Omental fat pad (tissue), 4 donors: ENCODE data around the gene PKD2. TPM values are rescaled to one million over a fixed set of nuclear protein-coding genes. Genes with fewer than 3 reads are reported as not detected.

ENCODE experiments used
- ATAC-seq: fragments of 150-250 bp; one replicate; pipeline ENCODE4 v1.9.1; 2016; ENCODE audit warnings: mild to moderate bottlenecking, moderate library complexity; ENCODE audit not compliant: low FRiP score
- DNase-seq: peaks from one replicate; pipeline ENCODE4 v3.0.0-alpha.2; 2019; ENCODE audit warnings: low spot score
- total RNA-seq, 4 donors: library from RNA; depleted of rRNA; stranded (reverse); fragments of >200 nt; gene quantifications; one replicate each; pipeline ENCODE4 v1.1.0, GENCODE V29; 2016
- TF ChIP-seq, protein P1 (sequence below), 3 donors: fragments of 450-650 bp; IDR thresholded peaks; one replicate each; pipeline ENCODE4 v1.5.1; 2016 to 2017; ENCODE audit warnings: antibody characterized with exemption in 3 of 3, mild to moderate bottlenecking in 3 of 3, moderate library complexity in 2 of 3

PKD2 gene
- total RNA-seq, 4 donors from 2014 or later, result 66.5 to 130 (median 88.6) TPM

DNA sequence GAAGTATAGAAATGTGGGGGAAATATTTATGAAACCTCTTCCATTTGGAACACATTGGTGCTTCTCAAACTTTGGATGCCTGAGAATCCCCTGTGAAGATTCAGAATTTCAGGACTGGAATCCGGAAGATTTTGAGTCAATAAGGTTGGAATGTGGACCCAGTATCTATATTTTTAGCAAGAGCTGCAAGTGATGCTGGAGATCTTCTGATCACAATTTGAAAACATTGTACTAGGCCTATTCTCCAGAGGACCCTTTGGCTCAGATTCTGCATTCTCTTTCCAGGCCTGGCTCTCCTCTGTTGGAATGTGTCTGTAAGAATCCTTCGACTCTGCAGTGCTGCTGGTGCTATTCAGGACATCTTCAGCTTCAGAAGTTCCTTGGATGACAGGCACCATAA is 2.4 kb upstream of the PKD2 start:
- TF ChIP-seq, protein P1, sequence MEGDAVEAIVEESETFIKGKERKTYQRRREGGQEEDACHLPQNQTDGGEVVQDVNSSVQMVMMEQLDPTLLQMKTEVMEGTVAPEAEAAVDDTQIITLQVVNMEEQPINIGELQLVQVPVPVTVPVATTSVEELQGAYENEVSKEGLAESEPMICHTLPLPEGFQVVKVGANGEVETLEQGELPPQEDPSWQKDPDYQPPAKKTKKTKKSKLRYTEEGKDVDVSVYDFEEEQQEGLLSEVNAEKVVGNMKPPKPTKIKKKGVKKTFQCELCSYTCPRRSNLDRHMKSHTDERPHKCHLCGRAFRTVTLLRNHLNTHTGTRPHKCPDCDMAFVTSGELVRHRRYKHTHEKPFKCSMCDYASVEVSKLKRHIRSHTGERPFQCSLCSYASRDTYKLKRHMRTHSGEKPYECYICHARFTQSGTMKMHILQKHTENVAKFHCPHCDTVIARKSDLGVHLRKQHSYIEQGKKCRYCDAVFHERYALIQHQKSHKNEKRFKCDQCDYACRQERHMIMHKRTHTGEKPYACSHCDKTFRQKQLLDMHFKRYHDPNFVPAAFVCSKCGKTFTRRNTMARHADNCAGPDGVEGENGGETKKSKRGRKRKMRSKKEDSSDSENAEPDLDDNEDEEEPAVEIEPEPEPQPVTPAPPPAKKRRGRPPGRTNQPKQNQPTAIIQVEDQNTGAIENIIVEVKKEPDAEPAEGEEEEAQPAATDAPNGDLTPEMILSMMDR (IDR thresholded peaks at IDR 0.05), result no peak
- no peak for ATAC-seq
- no peak for DNase-seq

DNA sequence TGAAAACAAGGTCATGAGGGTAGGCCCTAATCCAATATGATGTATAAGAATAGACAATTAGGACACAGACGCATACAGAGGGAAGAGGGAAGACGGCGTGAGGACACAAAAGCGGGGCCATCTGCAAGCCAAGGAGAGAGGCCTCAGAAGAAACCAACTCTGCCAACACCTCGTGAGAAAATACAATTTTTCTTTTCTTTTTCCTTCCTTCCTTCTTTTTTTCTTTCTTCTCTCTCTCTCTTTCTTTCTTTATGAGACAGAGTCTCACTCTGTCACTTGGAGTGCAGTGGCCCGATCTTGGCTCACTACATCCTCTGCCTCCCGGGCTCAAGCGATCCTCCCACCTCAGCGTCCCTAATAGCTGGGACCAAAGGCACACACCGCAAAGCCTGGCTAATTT is 1.5 kb upstream of the PKD2 start:
- TF ChIP-seq, protein P1 (IDR thresholded peaks at IDR 0.05), result no peak
- no peak for ATAC-seq
- no peak for DNase-seq

DNA sequence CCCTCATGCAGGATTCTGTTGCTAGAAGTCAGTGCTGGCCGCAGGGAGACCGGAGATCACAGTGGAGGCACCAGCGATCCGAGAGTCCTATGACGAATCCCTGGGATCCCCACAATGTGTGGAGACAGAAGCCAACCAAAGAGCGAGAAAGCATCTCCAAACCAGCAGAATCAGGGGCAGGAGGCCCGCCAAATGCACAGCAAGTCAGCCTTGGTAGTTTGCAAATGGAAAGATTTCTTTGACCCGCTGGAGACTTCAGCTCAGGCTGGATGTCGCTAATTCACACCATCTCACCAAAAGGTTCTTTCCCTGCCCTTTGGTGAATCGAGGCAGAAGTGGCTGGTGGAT is 505 bp upstream of the PKD2 start:
- ATAC-seq (no peak), DNase-seq (no peak)
- TF ChIP-seq, protein P1 (IDR thresholded peaks at IDR 0.05), result no peak

DNA sequence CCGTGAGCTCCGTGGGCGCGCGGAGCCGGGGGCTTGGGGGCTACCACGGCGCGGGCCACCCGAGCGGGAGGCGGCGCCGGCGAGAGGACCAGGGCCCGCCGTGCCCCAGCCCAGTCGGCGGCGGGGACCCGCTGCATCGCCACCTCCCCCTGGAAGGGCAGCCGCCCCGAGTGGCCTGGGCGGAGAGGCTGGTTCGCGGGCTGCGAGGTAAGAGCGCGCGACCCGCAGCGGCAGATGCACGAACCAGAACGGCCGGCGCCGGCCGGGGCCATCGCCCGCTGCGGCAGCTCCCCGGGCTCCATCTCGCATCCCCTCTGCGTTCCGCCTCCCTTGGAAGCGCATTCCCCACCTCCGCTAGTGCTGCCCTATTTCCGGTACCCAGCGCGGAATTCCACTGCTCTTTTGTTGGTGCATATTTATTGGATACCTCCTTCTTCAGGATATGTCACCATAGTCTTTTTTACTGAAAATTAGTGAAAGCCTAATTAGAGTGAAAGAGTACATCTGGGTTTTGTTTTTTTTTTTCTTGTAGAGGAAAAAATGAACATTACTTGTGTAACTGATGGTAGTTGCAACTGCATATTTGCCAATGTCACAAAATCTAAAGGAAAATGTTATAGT is 797 bp downstream of the PKD2 start:
- ATAC-seq, result peak; percentile 10
- TF ChIP-seq, protein P1 (IDR thresholded peaks at IDR 0.05), result no peak
- no peak for DNase-seq

DNA sequence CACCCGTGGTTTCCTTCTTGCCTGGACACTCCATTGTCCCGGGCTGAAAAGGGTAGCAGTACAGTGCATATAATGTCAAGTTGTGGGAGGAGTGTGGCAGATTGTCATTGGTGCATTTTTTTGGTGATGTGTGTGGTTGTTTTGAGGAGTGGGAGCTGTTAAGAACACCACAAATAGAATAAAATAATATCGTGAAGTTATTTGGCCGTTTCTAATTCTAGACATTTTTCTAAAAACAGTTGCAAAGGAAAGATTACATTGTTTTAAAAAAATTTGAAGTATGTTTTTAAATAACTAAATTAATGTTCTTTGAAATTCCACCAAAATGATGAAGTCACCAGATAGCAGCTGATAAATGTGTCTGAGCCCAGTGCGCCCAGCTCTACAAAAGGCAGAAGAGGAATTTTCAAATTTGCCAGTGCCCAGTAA is 1.3 kb downstream of the PKD2 start:
- no peak for DNase-seq
- TF ChIP-seq, protein P1 (IDR thresholded peaks at IDR 0.05), result no peak
- ATAC-seq, result no peak

DNA sequence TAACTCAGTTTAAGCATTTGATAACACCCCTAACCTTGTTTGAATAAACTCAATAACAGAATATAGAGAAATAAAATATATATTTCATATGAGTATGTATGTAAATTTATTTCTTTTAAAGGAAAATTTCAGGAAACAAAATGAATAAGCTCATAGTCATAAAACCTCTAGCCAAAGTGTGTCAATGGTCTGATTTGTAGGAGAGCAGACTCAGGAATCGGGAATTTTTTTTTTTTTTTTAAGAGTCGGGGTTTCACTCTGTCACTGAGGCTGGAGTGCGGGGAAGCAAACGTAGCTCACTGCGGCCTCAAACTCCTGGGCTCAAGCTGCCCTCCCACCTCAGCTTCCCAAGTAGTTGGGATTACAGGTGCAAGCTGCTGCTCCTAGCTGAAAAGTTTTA is 2.4 kb downstream of the PKD2 start:
- ATAC-seq, result no peak
- no peak for DNase-seq
- TF ChIP-seq, protein P1 (IDR thresholded peaks at IDR 0.05), result no peak

DNA sequence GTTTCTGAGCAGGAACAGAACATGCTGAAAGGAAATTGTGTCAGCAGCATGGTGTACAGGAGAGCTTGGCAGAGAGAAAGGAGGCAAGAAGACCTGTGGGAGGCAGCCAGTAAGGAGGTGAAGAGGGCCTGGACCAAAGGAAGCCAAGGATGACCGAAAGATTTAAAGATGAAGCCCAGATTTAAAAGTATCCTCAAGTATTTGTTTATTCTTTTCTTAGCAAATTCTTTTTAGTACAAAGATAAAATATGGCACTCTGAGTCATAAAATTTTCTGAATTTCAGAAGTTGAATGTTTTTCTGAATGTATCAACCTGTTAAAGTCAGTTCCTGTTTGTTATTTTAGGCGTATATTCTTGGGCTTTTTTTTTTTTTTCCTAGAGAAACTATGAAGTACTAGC is 3.5 kb downstream of the PKD2 start:
- TF ChIP-seq, protein P1 (IDR thresholded peaks at IDR 0.05), result no peak
- ATAC-seq, result peak; percentile 22
- no peak for DNase-seq
